ENCODE measurements around the gene PGAP2.

Gene PGAP2

GRCh38 chr11:3803726-3804495, 4.4 kb upstream of the PGAP2 start:
- no peak for TF ChIP-seq SIN3A (IDR thresholded peaks at IDR 0.05; ENCODE audit: borderline replicate concordance, insufficient read depth, low read length)
- TF ChIP-seq FOXP2 (optimal IDR thresholded peaks at IDR 0.05; ENCODE audit: borderline replicate concordance, extremely low read depth, extremely low read length, insufficient read depth), result no peak
- TF ChIP-seq REST (IDR thresholded peaks at IDR 0.05; ENCODE audit: insufficient read depth in 1 of 2, low read depth in 2 of 2, low read length in 2 of 2), result no peak

- TF ChIP-seq REST (IDR thresholded peaks at IDR 0.05; ENCODE audit: insufficient read depth in 1 of 2, low read depth in 2 of 2, low read length in 2 of 2), result no peak
- TF ChIP-seq SIN3A (IDR thresholded peaks at IDR 0.05; ENCODE audit: borderline replicate concordance, insufficient read depth, low read length), result no peak
- TF ChIP-seq FOXP2 (optimal IDR thresholded peaks at IDR 0.05; ENCODE audit: borderline replicate concordance, extremely low read depth, extremely low read length, insufficient read depth), result no peak
- 0 out of 2 replicates have a peak, but pooled peaks have one; percentile 23 for TF ChIP-seq TAF1 (IDR thresholded peaks at IDR 0.05; ENCODE audit: borderline replicate concordance, insufficient read depth, low read length)
- no peak for TF ChIP-seq POLR2AphosphoS5 (IDR thresholded peaks at IDR 0.05; ENCODE audit: low read depth, low read length)
Observed at GRCh38 chr11:3808861-3809623, 682 bp downstream of the PGAP2 start.

- TF ChIP-seq REST (IDR thresholded peaks at IDR 0.05; ENCODE audit: insufficient read depth in 1 of 2, low read depth in 2 of 2, low read length in 2 of 2) (no peak), SIN3A (IDR thresholded peaks at IDR 0.05; ENCODE audit: borderline replicate concordance, insufficient read depth, low read length) (no peak), POLR2AphosphoS5 (IDR thresholded peaks at IDR 0.05; ENCODE audit: low read depth, low read length) (no peak), FOXP2 (optimal IDR thresholded peaks at IDR 0.05; ENCODE audit: borderline replicate concordance, extremely low read depth, extremely low read length, insufficient read depth) (no peak)
Observed at GRCh38 chr11:3809624-3809928, 1.2 kb downstream of the PGAP2 start.

GRCh38 chr11:3810446-3810845, 2.1 kb downstream of the PGAP2 start:
- no peak for TF ChIP-seq POLR2AphosphoS5 (IDR thresholded peaks at IDR 0.05; ENCODE audit: low read depth, low read length)
- no peak for TF ChIP-seq FOXP2 (optimal IDR thresholded peaks at IDR 0.05; ENCODE audit: borderline replicate concordance, extremely low read depth, extremely low read length, insufficient read depth)

GRCh38 chr11:3810951-3811350, 2.6 kb downstream of the PGAP2 start:
- TF ChIP-seq TAF1 (IDR thresholded peaks at IDR 0.05; ENCODE audit: borderline replicate concordance, insufficient read depth, low read length) (no peak), POLR2AphosphoS5 (IDR thresholded peaks at IDR 0.05; ENCODE audit: low read depth, low read length) (no peak), REST (IDR thresholded peaks at IDR 0.05; ENCODE audit: insufficient read depth in 1 of 2, low read depth in 2 of 2, low read length in 2 of 2) (no peak), SIN3A (IDR thresholded peaks at IDR 0.05; ENCODE audit: borderline replicate concordance, insufficient read depth, low read length) (no peak), FOXP2 (optimal IDR thresholded peaks at IDR 0.05; ENCODE audit: borderline replicate concordance, extremely low read depth, extremely low read length, insufficient read depth) (no peak)

All from PFSK-1 (cell line).